ENCODE data around the gene PCDHGC3. TPM values are rescaled to one million over a fixed set of nuclear protein-coding genes. Genes with fewer than 3 reads are reported as not detected.

The PCDHGC3 gene
- total and polyA plus RNA-seq, 9 of the 15 experiments (the other 6 are each of a cell fraction or from before 2014, with no cell fraction given), result 0.07 TPM; not detected in 8

GRCh38 chr5:141512390-141512910 lies 36.7 kb downstream of the PCDHGC3 start (continued):
- TF ChIP-seq ZNF398 (CRISPR knock-in tag; IDR thresholded peaks at IDR 0.05) (no peak), IRF2 (CRISPR knock-in tag; IDR thresholded peaks at IDR 0.05) (0 out of 2 replicates have a peak, but pooled peaks have one; percentile 35), ZNF449 (CRISPR knock-in tag; IDR thresholded peaks at IDR 0.05) (no peak), KLF6 (CRISPR knock-in tag; IDR thresholded peaks at IDR 0.05; ENCODE audit: borderline replicate concordance) (no peak), KAT8 (IDR thresholded peaks at IDR 0.05; ENCODE audit: low read depth) (no peak), TCF7 (IDR thresholded peaks at IDR 0.05; ENCODE audit: borderline replicate concordance) (no peak), RBM17 (IDR thresholded peaks at IDR 0.05; ENCODE audit: borderline replicate concordance, low read depth, low read length) (no peak), POLR2AphosphoS5 (IDR thresholded peaks at IDR 0.05; ENCODE audit: control insufficient read depth, insufficient read depth, low read depth, low read length) (0 out of 2 replicates have a peak, but pooled peaks have one; percentile 30), NFIC (IDR thresholded peaks at IDR 0.05) (no peak), LEF1 (IDR thresholded peaks at IDR 0.05) (no peak), ZNF280A (IDR thresholded peaks at IDR 0.05; ENCODE audit: low read depth, partially characterized antibody) (no peak), RERE (CRISPR knock-in tag; IDR thresholded peaks at IDR 0.05; ENCODE audit: borderline replicate concordance) (no peak), GATA2 (CRISPR knock-in tag; IDR thresholded peaks at IDR 0.05) (no peak), NCOA1 (IDR thresholded peaks at IDR 0.05; ENCODE audit: low read depth) (no peak), RB1 (IDR thresholded peaks at IDR 0.05; ENCODE audit: low read depth) (0 out of 2 replicates have a peak, but pooled peaks have one; percentile 37), ZBTB33 (CRISPR knock-in tag; IDR thresholded peaks at IDR 0.05) (peak; percentile 95)
